Endothelial cell of coronary artery (primary cell): Measurements from ENCODE around the gene PRDM10. TPM values are rescaled to one million over a fixed set of nuclear protein-coding genes. Genes with fewer than 3 reads are reported as not detected.

Experiments
- total RNA-seq: library from RNA; depleted of rRNA; stranded (reverse); fragments of >200 nt; gene quantifications from 2 replicates; pipeline ENCODE4 v1.2.3, GENCODE V29; 2014

Gene PRDM10
- 4.4 and 5.1 TPM in 2 replicates for total RNA-seq

GRCh38 chr11:130002352-130002845, at the start of gene PRDM10:
PRDM10 (minus strand) TSS chr11:130002835; CDS start chr11:129960964, 41,871 bp downstream.

DNA sequence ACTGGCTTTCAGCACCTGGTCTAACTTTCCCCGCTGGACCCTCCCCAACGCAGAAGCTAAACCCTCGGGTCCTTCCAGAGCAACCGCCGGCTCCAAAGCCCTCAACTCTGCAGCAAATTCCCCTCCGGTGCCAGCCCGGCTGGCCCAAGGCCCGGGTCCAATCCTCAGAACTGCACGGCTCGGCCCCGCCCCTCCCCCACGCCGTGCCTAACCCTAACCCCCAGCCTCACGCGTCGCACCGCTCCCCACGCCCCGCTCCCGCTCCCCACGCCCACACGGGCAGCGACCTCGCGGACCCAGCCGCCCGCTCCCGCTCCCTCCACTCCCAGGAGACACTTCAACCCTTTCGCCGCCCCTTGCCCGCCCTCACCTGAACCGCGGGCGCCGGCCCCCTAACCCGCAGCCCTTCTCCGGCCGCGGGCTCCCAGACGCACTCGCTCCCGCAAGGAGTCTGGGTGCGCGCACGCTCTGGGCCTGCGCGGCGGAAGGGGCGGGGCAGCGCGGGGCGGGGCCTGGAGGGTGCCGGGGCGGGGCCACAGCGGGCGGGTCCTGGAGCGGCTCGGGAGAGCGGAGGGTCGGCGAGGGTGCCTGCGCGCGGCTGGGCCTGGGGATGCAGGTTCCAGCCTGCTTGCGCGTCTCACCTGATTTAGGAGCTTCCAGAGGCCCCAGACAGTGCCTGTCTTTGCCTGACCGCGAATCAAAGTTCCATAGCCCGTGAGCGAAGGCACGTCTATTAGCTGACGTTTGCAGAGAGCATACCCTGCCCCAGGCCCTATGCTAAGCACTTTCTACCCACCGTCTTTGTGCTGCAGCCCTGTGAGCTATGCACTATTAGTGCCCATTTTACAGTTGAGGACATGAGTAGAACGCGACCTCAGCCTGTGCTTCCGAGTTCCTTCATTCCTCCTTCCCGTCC, 107.3 kb downstream of the PRDM10 start, which contains the start of gene NFRKB:
Gene NFRKB (minus strand): TSS at position 453 of the 916 bp plus-strand sequence. CDS start 2,729 bp downstream, outside the sequence.

Other genes with a start within 250 kb of the PRDM10 start
- 0.18 TPM in 1 of 2 replicates, not detected in the other for gene TMEM45B, start 187.0 kb downstream of the PRDM10 start, total RNA-seq
- gene NFRKB, start 107.3 kb downstream of the PRDM10 start, total RNA-seq, result 14.5 and 17.6 TPM in 2 replicates
- 718 and 764 TPM in 2 replicates for gene APLP2, start 67.1 kb upstream of the PRDM10 start, total RNA-seq
- not detected in 2 replicates for gene ST14, start 156.9 kb upstream of the PRDM10 start, total RNA-seq